GM12878 (cell line): ENCODE results near the gene ROR2. TPM values are rescaled to one million over a fixed set of nuclear protein-coding genes. Genes with fewer than 3 reads are reported as not detected.

Experiments used
- ATAC-seq: fragments of 200-7000 bp; cut with Tn5 transposase; 3 replicates; pipeline ENCODE4 v1.9.1; 2020; ENCODE audit warnings: mild to moderate bottlenecking, moderate library complexity
- BruUV-seq: library from RNA; stranded (reverse); fragments of 400-500 nt; replicated peaks from 2 replicates; lab custom pipeline; 2021; lab: Mats Ljungman, UMichigan
- CTCF ChIA-PET: fragments of 300-600 bp; sonication (Branson Sonifier 250); formaldehyde crosslinking; extraction: SDS; loops from one replicate; lab custom pipeline; 2021; ENCODE audit warnings: inconsistent platforms; lab: Yijun Ruan, JAX
- POLR2A ChIA-PET: fragments of 350-600 bp; formaldehyde crosslinking; extraction: SDS; loops from one replicate; lab custom pipeline; 2021; ENCODE audit warnings: inconsistent platforms; lab: Charles Lee
- RAD21 ChIA-PET: fragments of 300-600 bp; sonication (Branson Sonifier 250); formaldehyde crosslinking; loops from one replicate; lab custom pipeline; 2023; ENCODE audit warnings: antibody characterized with exemption; ENCODE audit not compliant: unreplicated experiment; lab: Charles Lee
- SMC1A ChIA-PET: fragments of 300-600 bp; sonication (Branson Sonifier 250); formaldehyde crosslinking; loops from one replicate; lab custom pipeline; 2023; ENCODE audit not compliant: unreplicated experiment, uncharacterized antibody; lab: Charles Lee
- DNase-seq: peaks from one replicate; pipeline ENCODE4 v3.0.0-alpha.2; 2011; ENCODE audit warnings: low read depth, low spot score
- FAIRE-seq: peaks from 3 replicates; lab custom pipeline; 2011; peaks lifted over from hg19 to GRCh38; lab: Jason Lieb, UNC
- H2AFZ ChIP-seq: 2 replicates; pipeline ENCODE4 v1.6.0; 2011; ENCODE audit warnings: low read depth, low read length, control low read depth; ENCODE audit not compliant: control insufficient read depth
- H3K27ac ChIP-seq: 2 replicates; pipeline ENCODE4 v1.5.1; 2011; ENCODE audit warnings: control low read depth; ENCODE audit not compliant: control insufficient read depth, insufficient read depth
- H3K27me3 ChIP-seq, 2 experiments: replicated peaks in 1 of 2; 2 replicates each; pipeline versions ENCODE4 v1.6.0 to v1.6.1; 2011; ENCODE audit warnings: low read length in 1 of 2; ENCODE audit not compliant: control insufficient read depth in 2 of 2, insufficient read depth in 2 of 2
- H3K36me3 ChIP-seq, 2 experiments: 2 replicates each; pipeline ENCODE4 v1.5.1; 2011; ENCODE audit warnings: low read length in 1 of 2; ENCODE audit not compliant: control insufficient read depth in 2 of 2, insufficient read depth in 2 of 2
- H3K4me1 ChIP-seq: 2 replicates; pipeline ENCODE4 v1.6.1; 2011; ENCODE audit warnings: mild to moderate bottlenecking, low read length, moderate library complexity, mixed read lengths; ENCODE audit not compliant: control insufficient read depth, insufficient read depth
- H3K4me2 ChIP-seq: 2 replicates; pipeline ENCODE4 v1.6.0; 2011; ENCODE audit warnings: control low read depth; ENCODE audit not compliant: control insufficient read depth, insufficient read depth
- H3K4me3 ChIP-seq: fragments of 200-600 bp; sonication (generic); 2 replicates; pipeline ENCODE4 v1.5.1; 2016
- H3K79me2 ChIP-seq: 2 replicates; pipeline ENCODE4 v1.6.0; 2011; ENCODE audit warnings: low read length; ENCODE audit not compliant: control insufficient read depth, insufficient read depth
- H3K9ac ChIP-seq: 2 replicates; pipeline ENCODE4 v1.8.0; 2011; ENCODE audit warnings: low read length, control low read depth, mixed read lengths; ENCODE audit not compliant: control insufficient read depth, insufficient read depth
- H3K9me3 ChIP-seq: replicated peaks from 3 replicates; pipeline ENCODE4 v1.5.1; 2011; ENCODE audit warnings: mild to moderate bottlenecking, low read length; ENCODE audit not compliant: control insufficient read depth, insufficient read depth
- H4K20me1 ChIP-seq: 2 replicates; pipeline ENCODE4 v1.6.0; 2011; ENCODE audit not compliant: control insufficient read depth, insufficient read depth
- BHLHE40 ChIP-seq, 2 experiments: fragments of 450-650 bp in 1 of 2; IDR thresholded peaks; 2 replicates each; pipeline ENCODE4 v1.6.1; 2011 to 2017; ENCODE audit warnings: low read depth in 2 of 2, borderline replicate concordance in 1 of 2, improper control_type of control experiment in 1 of 2, low read length in 1 of 2, mild to moderate bottlenecking in 1 of 2
- BRCA1 ChIP-seq: IDR thresholded peaks from 2 replicates; pipeline ENCODE4 v1.6.1; 2011; ENCODE audit warnings: low read depth, low read length, improper control_type of control experiment
- E4F1 ChIP-seq: fragments of 450-650 bp; IDR thresholded peaks from 2 replicates; pipeline ENCODE4 v1.6.1; 2018; ENCODE audit warnings: borderline replicate concordance, mild to moderate bottlenecking; ENCODE audit not compliant: partially characterized antibody
- IRF3 ChIP-seq: fragments of 450-650 bp; IDR thresholded peaks from 2 replicates; pipeline ENCODE4 v1.6.1; 2014; ENCODE audit warnings: mild to moderate bottlenecking
- JUNB ChIP-seq: IDR thresholded peaks from 2 replicates; pipeline ENCODE4 v1.6.1; 2016; ENCODE audit warnings: antibody characterized with exemption, mild to moderate bottlenecking
- RB1 ChIP-seq: fragments of 450-650 bp; formaldehyde crosslinking; IDR thresholded peaks from 2 replicates; pipeline ENCODE4 v1.6.1; 2017; ENCODE audit warnings: mild to moderate bottlenecking, borderline replicate concordance
- SMAD1 ChIP-seq: fragments of 450-650 bp; IDR thresholded peaks from 2 replicates; pipeline ENCODE4 v1.6.1; 2018; ENCODE audit warnings: mild to moderate bottlenecking, low read depth; ENCODE audit not compliant: partially characterized antibody
- SRF ChIP-seq, 2 experiments: IDR thresholded peaks; 2 replicates each; pipeline ENCODE4 v1.6.1; 2011; ENCODE audit warnings: low read depth in 2 of 2, low read length in 2 of 2, mild to moderate bottlenecking in 1 of 2, moderate library complexity in 1 of 2
- TAF1 ChIP-seq: IDR thresholded peaks from 2 replicates; pipeline ENCODE4 v1.6.1; 2011; ENCODE audit warnings: mild to moderate bottlenecking, low read depth, low read length, borderline replicate concordance
- ZBTB33 ChIP-seq: fragments of 450-650 bp; IDR thresholded peaks from 2 replicates; pipeline ENCODE4 v1.6.1; 2017; ENCODE audit warnings: mild to moderate bottlenecking
- ZNF622 ChIP-seq: fragments of 450-650 bp; IDR thresholded peaks from 2 replicates; pipeline ENCODE4 v1.6.1; 2017; ENCODE audit warnings: mild to moderate bottlenecking, inconsistent platforms
- ZNF687 ChIP-seq: fragments of 450-650 bp; IDR thresholded peaks from 2 replicates; pipeline ENCODE4 v1.6.1; 2017; ENCODE audit warnings: mild to moderate bottlenecking, moderate library complexity
- WGBS: methylation state at CpG from one replicate; pipeline ENCODE4 v1.1.6; 2016; ENCODE audit warnings: low lambda C conversion rate; ENCODE audit not compliant: insufficient replicate concordance, insufficient coverage; ENCODE audit errors: missing lambda C conversion rate; 5-methylcytosine and 5-hydroxymethylcytosine counted together
- in situ Hi-C: fragments of 300-500 bp; cut with MboI; formaldehyde crosslinking; loops from 9 replicates; pipeline ENCODE4 v1.14.3; 2018; ENCODE audit warnings: mixed read lengths
- intact Hi-C: fragments of 100-400 bp; cut with micrococcal nuclease; formaldehyde crosslinking; loops from one replicate; pipeline ENCODE4 v1.14.2; 2022; ENCODE audit not compliant: unreplicated experiment
- polyA plus RNA-seq, 11 experiments: library from polyadenylated mRNA; depleted of rRNA in 4 of 11; unstranded in 6 of 11; stranded (reverse) in 5 of 11; fragments of >200 nt; fragmentation: Nextera tagmentation in 4 of 11; fragmentation: Illumina TruSeq in 1 of 11; extraction: Ambion mirVana in 4 of 11; extraction: Trizol in 1 of 11; gene quantifications; 1 replicate in 1 of 11; 2 replicates in 10 of 11; pipeline versions ENCODE4 v1.2.1 to v1.2.3, GENCODE V29; 2011 to 2016; ENCODE audit warnings: inconsistent platforms in 2 of 11, missing spikeins in 2 of 11, low read depth in 1 of 11
- total RNA-seq, 4 experiments: library from RNA; depleted of rRNA in 3 of 4; stranded (reverse); fragments of >200 nt in 3 of 4; fragmentation: Illumina TruSeq in 1 of 4; extraction: Trizol in 1 of 4; gene quantifications; 2 replicates each; pipeline versions ENCODE4 v1.2.1 to v1.2.3, GENCODE V29; 2013 to 2021

The ROR2 gene
- total and polyA plus RNA-seq, 10 of the 15 experiments (the other 5 are each of a cell fraction or from before 2014, with no cell fraction given): 0.03 to 0.05 TPM; not detected in 8

GRCh38 chr9:91711755-91712601, 238.1 kb downstream of the ROR2 start:
- H3K4me2 ChIP-seq: peak overlapping the region; percentile 41; the same call in 1 of the 2 replicates
- in situ Hi-C loops (no loop called here), intact Hi-C loops (no loop called here)
- no peaks in the 10 kb centered on the region for H3K36me3 ChIP-seq
- SMC1A ChIA-PET: no interaction called here
- H3K79me2 ChIP-seq: no peaks in the 10 kb centered on the region
- no peak overlapping the region for H3K9ac ChIP-seq
- no peaks in the 10 kb centered on the region for H3K27me3 ChIP-seq
- H4K20me1 ChIP-seq: no peaks in the 10 kb centered on the region
- ATAC-seq (peak; percentile 96), DNase-seq (peak; percentile 86), FAIRE-seq (peak; percentile 97)
- POLR2A ChIA-PET: no interaction called here
- CTCF ChIA-PET: no interaction called here
- RAD21 ChIA-PET: no interaction called here
- peaks cover 2% of the 10 kb centered on the region; the same call in 2 of the 3 replicates for H3K9me3 ChIP-seq
- peak overlapping the region; percentile 49 for H3K27ac ChIP-seq
- peak overlapping the region; percentile 31; the same call in 1 of the 2 replicates for H3K4me3 ChIP-seq
- WGBS: 7% methylated on average over 8 of the region's 8 CpGs
- H3K4me1 ChIP-seq: peaks cover 15% of the 10 kb centered on the region
- no TSS peak for BruUV-seq
- peak overlapping the region; percentile 77 for H2AFZ ChIP-seq
- 0 out of 2 replicates have a peak, but pooled peaks have one; percentile 30 for TF ChIP-seq TAF1
- TF ChIP-seq ZNF687: no peak
- TF ChIP-seq IRF3: no peak
- no peak for TF ChIP-seq BRCA1
- 0 out of 4 replicates have a peak, but pooled peaks of 1 of the 2 experiments have one; percentile 8 for TF ChIP-seq SRF (IDR thresholded peaks at IDR 0.05; ENCODE audit: low read depth in 2 of 2, low read length in 2 of 2)
- TF ChIP-seq ZBTB33: no peak
- peak; percentile 82 for TF ChIP-seq JUNB
- TF ChIP-seq ZNF622: no peak
- no peak for TF ChIP-seq RB1
- TF ChIP-seq SMAD1: no peak
- peak in 1 of 2 experiments; percentile 55; a peak in 2 of 4 replicates for TF ChIP-seq BHLHE40 (IDR thresholded peaks at IDR 0.05; ENCODE audit: borderline replicate concordance in 1 of 2, low read depth in 2 of 2, low read length in 1 of 2)
- TF ChIP-seq E4F1: no peak
